CD4-positive, alpha-beta T cell treated with Interleukin-21 for 1 hour (primary cell): ENCODE results near the gene YBEY.
"Not testable (repeated sequence)": the region's sequence is repeated elsewhere in the genome, so short reads cannot be mapped to it uniquely, and the experiment has no call there.

Source experiments
- DNase-seq: peaks from one replicate; pipeline ENCODE4 v3.0.0-alpha.2; 2020

Gene YBEY

DNA sequence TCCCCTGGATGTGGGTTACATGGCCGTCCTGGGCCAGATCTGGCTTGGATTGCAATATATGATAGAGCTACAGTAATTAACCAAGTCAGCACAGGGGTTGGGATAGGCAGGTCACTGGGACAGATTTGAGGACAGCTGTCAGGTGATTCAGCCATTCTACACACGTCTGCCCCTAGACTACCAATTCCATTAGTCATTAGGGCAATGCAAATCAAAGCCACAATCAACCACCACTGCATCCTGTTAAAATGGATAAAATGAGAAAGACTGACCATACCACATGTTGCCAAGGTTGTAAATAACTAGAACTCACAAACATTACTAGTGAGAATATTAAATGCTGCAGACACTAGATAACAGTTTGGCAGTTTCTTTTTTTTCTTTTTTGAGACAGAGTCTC is 21.5 kb downstream of the YBEY start:
- DNase-seq: no peak

DNA sequence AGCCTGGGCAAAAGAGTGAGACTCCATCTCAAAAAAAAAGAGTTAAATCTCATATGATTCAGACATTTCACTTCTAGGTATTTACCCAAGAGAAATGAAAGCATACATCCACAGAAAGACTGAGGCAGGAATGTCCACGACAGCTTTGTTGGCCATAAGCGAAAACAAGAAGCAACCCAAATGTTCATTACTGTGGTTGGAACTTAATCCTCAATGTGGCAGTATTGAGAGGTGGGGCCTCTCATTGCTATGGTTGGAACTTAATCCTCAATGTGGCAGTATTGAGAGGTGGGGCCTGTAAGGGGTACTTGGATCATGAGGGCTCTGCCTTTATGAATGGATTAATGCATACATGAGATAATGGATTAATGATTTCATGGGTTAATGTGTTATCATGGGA is 22.3 kb downstream of the YBEY start:
- DNase-seq: no peak

DNA sequence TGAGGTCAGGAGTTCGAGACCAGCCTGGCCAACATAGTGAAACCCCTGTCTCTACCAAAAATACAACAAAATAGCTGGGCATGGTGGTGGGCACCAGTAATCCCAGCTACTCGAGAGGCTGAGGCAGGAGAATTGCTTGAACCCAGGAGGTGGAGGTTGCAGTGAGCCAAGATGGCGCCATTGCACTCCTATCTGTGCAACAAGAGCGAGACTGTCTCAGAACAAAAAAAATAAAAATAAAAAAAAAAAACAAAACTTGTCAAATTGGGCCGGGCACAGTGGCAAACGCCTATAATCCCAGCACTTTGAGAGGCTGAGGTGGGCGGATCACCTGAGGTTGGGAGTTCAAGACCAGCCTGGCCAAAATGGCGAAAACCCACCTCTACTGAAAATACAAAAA is 24.1 kb downstream of the YBEY start:
- DNase-seq: not testable (repeated sequence)

DNA sequence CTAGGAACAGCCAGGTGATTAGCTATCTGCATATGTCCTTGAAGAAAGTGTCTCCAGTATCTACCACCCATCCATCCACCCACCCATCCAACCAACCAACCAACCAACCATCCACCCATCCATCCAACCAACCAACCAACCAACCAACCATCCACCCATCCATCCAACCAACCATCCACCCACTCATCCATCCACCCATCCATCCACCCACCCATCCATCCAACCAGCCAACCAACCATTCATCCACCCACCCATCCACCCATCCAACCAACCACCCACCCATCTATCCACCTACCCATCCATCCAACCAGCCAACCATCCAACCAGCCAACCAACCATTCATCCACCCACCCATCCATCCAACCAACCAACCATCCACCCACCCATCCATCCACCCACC is 25.4 kb downstream of the YBEY start:
- DNase-seq: no peak

DNA sequence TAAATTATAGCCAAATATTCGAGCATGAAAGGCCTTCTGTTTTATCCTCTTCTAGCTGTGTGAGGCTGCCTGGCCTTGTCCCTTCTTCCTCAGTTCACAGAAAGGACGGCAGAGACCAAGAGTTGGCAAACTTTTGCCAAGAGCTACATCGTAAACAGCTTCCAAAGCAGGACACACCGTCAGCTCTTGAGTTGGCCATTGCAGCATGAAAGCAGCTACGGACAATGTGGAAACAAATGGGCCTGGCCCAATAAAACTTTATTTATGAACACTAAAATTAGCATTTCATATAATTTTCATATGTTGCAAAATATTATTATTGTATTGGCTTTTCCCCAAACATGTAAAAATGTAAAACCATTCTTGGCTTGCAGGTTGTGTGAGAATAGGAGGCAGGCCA is 26.8 kb downstream of the YBEY start:
- DNase-seq: no peak

DNA sequence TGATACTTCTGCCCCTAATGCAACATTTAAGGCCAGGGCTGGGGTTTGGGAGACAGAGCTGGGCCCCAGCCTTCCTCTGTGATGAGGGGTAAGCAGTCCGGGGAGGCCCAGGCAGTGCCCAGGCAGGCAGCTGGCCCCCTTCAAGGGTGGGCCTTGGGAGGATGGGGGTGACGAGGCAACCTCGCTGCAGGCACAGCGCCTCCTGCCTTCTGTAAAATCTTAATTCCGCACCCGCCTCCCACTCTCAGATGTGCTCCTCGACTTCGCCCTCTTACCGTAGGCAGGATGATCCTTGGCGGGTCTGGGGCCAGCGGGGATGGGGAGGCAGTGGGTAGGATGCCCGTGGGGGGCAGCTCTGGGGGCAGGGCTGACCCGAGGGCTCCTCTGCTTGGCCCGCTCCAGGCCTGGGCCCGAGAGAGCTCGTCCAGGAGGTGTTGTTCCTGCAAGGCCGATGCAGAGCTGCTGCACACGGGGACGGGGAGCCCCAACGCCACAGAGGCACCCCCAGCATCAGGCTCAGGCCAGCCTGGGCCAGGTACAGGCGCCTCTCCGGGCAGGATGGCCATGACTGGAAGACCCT is 28.4 kb downstream of the YBEY start:
- no peak for DNase-seq

DNA sequence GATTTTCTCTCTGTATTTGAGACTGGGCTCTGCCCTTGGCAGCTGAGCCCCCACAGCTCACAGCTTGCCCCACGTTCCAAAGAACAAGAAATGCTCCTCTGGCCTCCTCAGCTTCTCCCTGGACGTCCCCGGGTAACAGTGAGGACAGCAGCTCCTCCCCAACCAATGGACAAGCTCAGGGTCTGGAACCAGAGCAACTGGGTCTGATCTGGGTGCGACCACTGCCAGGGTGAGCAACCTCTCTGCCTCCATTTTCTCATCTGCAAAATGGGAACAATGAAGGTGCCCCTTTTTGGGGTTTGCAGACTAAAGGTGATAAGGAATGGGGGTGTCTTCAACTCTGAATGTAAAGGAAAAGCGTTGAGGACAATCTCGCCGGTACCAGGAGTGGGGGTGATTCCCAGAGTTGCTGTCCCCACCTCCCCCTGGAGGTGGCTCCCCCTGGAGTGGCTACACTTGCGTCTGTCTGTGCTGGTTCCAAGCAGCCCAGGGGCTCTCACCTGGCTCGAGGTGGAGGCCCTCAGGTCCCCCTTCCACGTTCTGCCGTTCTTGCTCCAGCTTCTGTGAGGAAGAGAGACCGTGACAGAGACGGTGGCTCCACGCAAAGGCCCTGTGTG is 30.7 kb downstream of the YBEY start:
- DNase-seq: no peak

DNA sequence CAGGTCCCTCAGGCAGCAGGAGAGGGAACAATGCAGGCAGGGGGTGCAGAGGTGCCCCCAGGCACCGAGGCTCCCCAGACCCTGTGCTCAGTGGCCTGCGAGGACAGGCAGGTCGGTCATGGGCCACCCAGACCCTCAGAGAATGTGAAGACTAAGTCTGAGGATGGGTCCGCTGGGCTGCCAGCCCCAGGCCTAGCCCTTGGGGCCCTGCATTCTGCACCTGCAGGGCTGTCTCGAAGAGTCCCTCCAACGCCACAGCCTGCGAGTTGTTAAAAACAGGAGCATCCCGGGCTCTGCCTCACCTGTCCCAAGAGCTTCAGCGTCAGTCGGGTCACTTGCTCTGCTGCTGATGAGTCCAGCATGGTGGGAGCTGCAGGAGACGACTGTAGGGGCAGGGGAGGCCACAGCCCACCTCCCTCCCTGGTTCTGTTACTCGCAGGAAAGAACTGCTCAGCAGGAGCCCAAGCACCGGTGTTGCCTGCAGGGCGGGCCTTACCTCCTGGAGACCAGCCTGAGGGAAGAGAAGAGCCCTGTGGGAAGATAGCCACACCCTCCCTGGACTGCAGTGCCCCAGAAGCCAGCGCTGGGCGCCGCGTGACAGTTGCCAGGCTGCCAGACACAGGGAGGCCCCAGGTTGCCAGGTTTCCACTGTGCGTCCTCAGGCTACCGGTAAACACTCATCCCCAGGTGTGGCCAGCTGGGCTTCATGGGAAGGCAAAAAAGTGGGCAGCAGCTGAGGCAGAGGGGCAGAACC is 31.7 kb downstream of the YBEY start:
- no peak for DNase-seq

DNA sequence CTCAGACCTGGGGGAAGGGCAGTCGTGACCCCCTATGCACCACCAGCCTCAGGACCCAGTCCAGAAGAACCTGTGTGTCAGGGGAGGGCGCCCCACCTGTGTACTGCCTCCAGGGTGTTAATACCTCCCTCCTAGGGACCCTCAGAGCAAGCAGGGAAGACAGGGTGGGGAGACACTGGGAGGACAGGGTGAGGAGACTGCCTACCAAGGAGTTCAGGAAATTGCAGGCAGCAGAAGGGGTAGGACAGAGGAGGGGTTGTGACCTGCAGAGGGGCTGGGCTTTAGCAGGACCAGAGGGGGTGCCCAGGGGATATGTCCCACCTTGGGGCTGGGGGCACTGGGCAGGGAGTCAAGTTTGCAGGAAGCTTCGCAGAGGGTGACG is 32.3 kb downstream of the YBEY start:
- DNase-seq: no peak

DNA sequence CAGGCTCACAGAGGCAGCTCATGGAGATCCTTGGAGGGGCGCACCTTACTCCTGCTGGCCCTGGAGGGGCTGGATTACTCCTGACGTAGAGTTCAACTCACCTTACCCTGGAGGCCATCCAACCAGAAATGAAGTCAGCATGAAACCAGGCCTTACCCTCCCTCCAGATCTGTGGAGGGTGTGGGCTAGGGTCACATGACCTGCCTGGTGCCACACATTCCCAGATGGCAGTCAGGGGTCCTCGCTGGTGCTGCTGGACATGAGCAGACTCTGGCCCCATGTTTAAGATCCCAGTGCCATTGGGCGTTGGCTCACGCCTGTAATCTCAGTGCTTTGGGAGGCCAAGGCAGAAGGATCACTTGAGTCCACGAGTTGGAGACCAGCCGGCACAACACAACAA is 33.0 kb downstream of the YBEY start:
- DNase-seq: no peak

DNA sequence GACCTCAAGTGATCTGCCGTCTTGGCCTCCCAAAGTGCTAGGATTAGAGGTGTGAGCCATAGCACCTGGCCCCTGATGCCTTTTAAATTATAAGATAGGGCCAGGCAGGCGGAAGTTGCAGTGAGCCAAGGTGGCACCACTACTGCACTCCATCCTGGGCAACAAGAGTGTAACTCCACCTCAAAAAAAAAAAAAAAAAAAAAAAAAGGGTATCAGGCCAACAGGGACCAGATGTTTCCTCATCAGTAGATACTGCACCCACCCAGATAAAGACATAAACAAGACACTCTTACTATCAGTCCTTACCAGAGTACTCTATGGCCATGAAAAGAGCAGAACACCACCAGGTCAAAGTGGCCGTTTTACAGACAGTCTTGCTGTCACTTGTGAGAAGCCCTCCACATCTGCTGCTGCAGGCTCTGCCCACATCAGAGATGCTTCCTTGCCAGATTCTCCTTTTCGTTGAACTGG is 34.2 kb downstream of the YBEY start:
- no peak for DNase-seq

DNA sequence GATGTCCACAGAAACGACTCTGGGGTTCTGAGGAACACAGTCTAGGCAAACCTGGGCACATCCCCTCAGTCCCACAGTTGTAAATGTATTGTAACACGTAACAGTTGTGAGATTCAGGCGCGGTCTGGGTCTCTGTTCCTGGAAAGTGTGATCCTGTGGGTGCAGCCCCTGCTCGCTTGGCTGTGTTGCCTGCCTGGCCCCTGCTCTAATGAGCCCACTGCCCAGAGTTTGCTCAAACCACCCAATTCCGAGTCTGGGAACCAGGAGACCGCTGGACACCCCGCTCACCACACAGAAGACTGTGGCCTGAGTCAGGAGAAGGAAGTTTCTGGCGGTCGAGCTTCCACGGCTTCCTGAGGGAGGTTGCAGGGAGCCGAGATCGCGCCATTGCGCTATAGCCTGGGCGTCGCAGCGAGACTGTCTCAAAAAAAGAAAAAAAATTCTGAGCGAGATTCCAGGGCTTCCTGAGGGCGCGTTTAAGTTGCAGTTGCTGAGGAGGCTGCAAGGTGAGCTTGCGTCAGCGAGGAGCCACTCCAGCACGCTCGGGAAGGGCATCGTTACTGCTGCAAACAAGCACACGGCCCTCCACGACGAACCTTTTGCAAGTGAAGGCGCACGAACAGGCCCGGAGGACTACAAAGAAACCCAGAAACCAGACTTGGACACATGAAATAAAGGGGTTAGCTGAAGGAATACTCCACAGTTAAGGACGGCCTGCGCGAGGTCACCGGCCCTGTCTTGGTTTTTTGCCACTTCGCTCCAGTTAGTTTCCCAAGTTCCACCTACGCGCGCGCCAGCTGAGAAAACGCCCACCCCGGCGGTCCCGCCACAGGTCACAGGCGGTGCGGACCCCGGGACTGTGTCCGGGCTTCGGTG is 36.4 kb downstream of the YBEY start:
- no peak for DNase-seq

DNA sequence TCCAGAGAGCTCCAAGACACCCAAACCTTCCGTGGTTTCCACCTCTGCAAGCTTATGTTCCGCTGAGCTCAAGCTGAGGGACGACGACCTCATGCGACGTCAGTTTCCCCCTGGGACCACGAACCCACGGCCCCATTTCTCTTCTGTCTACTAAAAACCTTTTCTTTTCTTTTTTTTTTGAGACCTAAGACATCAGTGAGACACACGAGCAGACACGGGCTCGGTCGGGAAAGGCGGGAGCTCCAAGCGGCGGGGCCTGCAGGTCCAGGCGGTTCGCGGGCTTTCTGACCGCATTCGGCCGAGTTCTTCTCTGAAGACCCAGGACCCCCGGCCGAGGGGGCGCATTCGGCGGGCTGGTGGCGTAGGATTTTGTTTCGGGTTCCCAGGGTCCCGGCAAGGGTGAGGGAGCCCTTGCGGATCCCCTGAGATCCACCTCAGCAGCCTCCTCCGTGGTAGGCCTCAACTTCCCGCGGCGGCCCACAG is 37.1 kb downstream of the YBEY start:
- DNase-seq: no peak

DNA sequence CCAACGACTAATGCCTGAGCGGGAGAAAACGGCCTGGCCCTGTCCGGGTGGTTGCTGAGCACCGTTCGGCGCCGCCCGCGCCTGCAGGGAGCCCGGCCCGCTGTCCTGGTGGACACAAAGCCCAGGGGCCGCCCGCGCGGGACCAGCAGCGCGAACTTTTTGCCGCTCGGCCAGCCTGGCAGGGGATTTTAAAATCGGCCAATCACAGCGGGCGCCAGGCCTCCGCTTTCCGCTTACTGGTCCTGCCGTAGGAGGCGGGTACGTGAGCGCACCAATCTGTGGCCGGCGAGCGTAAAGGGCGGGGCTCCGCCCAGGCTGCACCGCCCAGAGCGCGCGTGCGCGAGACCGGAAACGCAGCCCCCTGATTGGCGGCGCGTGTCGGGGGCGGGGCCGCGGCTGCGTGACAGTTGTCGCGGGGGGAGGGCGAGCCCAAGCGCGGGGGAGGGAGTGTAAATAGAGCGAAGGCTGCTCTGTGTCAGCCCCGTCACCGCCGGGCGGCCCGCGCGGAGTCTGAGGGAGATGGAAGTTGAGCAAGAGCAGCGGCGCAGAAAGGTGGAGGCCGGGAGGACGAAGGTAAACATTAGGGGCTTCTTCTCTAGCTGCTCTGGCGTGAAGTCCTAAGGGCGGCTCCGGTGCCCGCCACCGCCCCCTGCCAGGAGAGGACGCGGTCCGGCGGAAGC is 37.7 kb downstream of the YBEY start, which contains the start of the genes C21orf58 and PCNT:
Gene C21orf58 (minus strand): TSS at position 161 of the 680 bp plus-strand sequence. CDS start 1,132 bp downstream, outside the sequence.
Gene PCNT (plus strand): TSS at position 447 of the 680 bp plus-strand sequence. CDS start 73 bp downstream, at position 520.
- DNase-seq: peak; percentile 98

DNA sequence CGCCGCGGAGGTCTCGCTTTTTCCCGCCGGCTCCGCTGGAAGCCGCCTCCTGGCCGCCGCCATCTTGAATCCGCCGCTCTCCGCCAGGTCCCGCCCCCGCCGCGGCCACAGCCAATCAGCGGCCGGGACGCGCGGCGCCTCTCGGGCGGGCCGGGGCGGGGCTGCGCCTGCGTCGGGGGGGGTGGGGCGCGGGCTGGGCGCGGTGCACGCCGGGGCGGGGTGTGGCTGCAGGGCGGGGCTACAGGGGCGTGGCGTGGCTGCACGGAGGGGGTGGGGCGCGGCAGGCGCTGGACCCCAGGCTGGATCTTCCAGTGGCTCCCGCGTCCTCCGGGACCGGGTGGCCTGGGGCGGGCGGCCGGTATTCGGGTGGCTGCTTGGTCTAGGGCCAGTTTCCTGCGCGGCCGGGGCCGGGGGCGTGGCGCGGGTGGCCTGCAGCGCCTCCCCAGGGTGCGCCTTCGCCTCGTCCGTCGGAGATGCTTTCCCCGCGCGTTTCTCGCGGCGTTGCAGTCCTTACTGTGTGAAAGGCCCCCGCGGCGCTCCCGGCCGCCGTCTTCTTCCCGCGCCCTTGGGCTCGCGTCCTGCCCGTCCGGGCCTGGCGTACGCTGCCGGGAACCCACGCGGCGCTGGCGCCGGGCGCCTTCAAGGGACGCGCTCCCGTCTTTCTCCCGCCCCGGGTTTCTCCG is 38.4 kb downstream of the YBEY start:
- peak; percentile 86 for DNase-seq

DNA sequence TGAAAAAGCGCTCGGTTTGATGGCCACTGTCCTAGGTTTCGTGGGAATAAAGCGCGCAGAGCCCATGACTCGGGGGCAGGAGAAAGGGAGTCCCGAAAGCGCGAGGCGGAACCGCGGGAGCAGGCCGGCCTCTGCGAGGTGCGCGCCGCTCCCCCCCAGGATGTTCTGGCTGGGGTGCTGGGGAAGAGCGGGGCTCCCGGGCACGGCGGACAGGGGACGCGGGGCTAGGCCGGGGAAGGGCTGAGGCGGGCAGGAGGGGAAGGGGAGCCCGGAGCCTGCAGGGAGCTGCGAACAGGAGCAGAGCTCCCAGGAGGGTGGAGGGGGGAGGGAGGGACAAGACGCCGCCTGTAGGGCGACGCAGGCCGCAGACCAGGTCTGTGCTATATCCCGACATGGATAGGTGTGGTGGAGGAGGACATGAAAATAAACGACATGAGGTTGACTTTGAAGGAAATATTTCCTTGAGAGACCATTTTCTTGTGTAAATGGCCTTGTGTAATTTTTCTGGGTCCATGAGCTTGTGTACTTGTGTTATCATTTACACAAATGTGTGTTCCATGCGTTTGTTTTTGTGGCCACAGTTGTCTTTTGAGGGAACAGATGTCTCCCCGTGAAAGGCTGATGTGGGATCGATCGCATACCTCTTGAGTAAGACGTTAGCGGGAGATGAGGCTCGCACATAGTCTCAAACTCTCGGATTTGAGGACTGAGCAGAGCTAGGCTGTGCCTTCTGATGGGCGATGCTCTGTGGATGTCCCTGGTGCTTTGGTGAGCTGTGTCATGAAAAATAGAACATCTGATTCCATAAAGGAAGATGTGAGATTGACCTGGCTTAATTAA is 39.2 kb downstream of the YBEY start:
- peak; percentile 25 for DNase-seq

DNA sequence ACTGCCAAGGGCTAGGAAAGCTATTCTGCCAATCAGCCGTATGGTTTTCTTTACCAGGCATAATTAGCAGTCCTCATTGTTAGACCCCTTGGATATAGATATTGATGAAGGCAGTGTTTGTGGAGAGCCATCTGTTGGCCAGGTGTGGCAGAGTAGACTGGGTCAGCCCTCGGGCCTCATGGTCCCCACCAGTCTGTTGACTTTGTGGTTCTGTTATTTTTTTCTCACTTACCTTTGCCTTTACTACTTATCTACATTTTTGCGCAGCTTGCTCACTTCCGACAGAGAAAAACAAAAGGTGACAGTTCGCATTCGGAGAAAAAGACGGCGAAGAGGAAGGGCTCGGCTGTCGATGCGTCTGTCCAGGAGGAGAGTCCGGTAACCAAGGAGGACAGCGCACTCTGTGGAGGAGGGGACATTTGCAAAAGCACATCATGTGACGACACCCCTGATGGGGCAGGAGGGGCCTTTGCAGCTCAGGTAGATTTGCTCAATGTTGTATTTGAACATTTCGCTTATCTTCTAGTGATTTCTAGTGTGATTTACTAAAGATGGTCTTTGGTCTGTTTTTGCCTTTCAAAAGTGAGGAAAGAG is 40.1 kb downstream of the YBEY start:
- DNase-seq: no peak

DNA sequence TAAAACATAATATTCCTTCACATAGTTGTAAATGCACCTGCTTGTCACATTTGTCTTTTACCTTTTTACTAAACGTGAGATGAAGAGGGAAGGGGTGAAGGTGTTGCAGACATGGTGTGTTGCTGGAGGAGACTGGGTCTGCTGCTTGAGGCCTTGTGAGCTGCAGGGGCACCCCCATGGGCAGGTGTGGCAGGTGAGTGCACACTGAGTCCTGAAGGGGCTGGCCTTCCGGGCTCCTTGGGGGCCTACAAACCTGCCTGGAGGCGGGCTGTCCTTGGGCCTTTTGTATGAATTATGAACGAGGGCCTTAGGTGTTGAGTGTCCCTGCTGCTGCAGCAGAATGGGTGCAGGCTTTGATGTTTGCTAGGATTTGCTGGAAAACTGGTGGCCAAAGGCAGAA is 41.6 kb downstream of the YBEY start:
- DNase-seq: no peak

DNA sequence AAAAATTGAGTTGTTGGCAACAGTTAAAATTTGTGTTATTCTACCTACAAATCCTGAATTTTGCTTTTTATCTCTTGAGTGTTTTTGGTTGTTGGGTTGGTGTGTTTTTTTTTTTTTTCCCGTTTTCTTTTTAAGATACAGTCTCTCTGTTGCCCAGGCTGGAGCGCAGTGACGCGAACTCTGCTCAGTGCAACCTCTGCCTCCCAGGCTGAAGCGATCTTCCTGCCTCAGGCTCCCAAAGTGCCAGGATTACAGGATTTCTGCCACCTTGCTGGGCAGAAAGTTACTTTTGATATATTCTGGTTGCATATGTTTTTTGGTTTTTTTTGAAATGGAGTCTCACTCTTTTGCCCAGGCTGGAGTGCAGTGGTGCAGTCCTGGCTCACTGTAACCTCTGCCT is 42.0 kb downstream of the YBEY start:
- DNase-seq: no peak

DNA sequence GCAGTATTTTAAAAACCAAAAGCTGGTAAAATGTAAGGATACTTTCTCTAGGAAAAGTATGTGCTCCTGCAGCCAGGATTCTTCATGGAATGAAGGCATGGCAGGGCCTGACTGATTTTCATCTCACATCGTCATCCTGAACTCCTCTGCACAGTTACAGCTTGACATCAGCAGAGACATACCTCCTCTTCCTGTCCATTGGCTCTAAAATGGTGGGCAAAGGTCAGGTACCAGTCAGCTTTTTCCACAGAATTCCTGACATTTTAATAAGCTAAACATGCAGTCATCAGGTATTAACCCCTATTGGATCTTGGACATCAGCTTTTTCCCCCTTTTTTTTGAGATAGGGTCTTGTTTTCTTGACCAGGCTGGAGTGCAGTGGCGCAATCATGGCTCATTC is 43.7 kb downstream of the YBEY start:
- no peak for DNase-seq
